ENCODE data around the gene POU3F3.

The POU3F3 gene

DNA sequence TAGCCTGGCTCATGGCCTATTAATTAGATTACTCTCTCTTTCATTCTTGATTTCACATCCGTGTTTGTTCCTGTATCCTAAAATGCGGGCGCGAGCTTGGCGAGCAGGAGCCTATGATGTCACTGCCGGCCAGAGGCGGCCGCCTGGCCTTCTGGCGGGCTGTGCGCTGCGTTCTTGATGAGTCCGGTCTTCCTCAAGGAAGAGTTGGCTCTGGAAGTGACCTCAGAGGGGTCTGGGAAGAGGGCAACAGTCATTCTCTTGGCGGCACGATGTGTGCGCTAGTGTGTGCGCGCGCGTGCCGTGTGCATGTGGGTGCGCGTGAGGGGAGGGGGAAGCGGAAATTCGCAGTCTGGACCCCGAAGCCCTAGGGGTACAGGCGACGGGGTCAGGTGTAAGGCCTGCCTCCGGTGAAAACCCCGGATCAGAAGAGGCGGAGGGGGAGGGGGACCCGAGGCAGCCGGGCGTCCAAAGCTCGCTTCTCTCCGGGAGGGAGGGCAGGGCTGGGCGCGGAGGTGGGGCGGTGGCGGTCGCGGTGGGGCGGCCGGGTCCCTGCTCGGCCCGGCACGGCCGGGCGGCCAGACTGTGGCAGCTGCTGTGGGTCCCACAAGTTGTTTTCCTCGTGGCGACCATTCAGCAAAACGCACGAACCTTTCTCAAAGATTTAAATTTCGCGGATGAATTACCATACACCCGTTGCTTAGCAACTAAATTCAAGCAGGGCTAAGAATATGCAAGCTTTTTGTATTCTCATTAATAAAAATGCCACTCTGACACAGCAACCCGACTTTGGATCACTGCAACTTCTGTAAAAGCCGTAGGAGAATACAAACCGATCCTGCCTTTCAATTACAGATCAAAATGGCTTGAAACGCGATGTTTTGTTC lies 8.4 kb downstream of the POU3F3 start:
- DNase-seq: no peak

DNA sequence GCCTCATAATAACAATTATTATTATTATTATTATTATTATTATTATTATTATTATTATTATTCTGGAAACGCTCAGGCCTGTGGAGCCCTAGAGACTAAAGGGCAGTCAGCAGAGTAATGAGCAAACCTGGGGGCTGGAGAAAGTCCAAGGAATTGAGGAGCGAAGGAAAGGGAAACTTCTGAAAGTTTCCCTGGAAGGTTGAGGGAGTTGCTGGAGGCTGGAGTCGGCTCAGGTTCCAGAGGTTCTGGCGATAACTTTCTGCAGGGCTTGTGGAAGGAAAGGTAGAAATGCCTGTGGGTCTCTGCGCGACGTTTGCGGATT lies 9.2 kb downstream of the POU3F3 start:
- DNase-seq: no peak

DNA sequence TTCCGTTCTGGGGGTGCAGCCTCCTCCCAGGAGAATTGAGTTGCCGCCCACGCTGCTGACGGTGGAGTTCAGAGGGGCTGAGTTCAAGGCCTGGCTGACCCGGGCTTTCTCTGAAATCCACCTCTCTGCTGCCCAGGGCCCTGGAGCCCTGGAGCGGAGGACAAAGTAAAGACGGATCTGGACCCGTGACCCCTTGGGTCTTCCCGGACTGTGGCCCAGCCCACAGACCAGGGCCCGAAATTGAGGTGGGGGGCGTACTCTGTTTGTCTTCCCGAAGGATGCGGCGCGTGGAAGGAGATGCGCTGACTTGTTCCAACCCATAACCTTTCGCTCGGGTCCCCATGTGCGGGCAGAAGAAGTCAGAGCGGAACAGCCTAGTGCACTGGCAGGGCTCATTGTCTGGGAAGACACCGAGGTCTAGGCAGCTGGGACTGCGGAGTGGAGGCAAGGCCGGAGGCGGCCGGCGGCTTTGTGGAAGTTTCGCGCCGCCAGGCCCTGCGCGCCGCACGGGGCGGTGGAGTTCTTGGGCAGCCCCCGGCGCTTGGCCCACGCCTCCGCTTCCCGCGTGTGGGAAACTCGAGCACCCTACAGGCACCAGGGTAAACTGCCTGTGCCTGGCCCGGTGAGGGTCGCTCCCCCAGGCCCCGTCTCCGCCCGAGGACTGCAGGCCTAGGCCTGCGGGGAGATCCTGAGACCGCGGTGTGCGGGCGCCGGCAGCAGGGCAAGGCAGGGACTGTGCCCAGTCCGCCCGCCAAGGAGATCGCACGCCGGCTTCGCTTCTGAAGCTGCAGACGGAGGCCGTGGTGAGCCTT lies 9.8 kb downstream of the POU3F3 start:
- DNase-seq: no peak

GRCh38 chr2:104864280-104865095 lies 10.6 kb downstream of the POU3F3 start:
- DNase-seq: no peak

DNA sequence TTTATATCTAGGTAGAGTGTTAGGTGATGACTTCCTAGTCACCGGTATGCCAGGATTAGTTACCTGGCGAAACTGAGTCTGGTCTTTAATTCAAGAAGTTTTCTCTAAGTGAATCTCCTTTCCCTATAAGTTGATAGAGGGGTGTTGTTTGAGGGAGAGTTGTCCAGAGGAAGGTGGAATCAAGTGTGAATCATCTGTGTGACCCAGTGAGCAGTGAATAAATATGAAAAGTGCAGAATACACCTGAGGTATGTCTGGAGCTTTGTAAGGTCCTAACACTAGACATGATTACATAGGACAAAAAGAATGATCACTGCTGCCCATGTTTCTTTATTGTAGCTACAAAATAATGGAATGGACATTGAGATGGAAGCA lies 11.2 kb downstream of the POU3F3 start:
- no peak for DNase-seq

GRCh38 chr2:104866122-104866864 lies 12.4 kb downstream of the POU3F3 start:
- no peak for DNase-seq

DNA sequence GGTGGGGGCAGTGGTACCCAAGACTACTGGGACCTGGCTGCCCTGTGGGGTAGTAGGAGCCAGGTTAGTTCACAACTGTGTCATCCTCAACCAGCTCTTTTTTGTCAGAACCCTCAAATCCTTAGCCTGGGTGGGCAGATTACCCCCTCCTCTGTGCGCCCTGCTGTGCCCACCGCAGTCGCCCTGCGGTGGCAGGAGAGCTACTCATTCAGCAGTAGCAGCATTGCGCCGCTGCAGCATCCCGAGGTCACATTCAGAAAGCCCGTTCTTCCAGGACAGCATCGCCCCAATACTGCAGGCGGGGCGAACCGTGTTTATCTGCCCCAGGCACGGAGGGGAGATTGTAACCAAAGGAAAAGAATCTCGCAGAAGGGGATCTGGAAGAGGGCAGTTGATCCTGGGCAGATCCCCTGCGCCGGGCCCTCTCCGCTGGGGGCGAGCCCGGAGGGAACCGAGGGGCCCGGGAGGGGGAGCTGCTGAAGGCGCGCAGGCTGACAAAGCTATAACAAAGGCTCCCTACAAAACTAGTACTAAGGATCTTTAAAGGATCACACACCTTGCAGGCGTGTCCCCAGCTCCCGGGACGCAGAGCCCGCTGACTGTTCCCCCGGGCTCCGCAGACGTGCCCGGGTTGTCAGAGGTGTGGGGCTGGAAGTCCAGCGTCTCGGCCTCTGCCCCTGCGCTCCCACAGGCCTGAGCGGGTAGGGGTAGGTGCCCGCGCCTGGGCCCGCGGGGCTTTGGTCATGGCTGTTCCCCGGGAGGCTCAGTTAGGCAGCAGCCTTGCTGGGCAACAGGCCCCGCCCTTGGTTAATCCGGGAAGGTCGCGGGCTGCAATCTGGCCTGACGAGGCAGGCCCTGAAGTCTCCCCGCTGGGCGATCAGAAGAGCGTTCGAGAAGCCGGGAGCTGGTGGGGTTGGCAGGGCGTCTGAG lies 13.2 kb downstream of the POU3F3 start:
- no peak for DNase-seq

GRCh38 chr2:104867813-104868504 lies 14.0 kb downstream of the POU3F3 start:
- no peak for DNase-seq

DNA sequence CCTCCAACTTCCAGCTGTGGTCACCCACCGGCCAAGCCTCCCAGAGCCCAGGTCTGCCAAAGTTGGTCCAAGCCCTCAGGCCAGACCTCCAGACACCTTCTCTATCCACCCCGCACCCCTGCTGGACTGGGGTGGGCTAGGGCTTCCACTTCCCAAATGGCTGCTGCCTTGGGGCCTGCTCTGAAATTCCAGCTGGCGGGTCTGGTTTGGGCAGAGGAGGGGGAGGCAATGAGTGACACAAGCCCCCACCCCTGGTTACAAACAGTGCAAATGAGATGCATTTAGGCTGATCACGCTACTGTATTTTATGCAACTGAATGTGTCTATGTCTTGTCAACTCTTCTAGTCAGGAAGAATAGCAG lies 14.6 kb downstream of the POU3F3 start:
- DNase-seq: no peak

- DNase-seq: no peak
These were observed 16.4 kb downstream of the POU3F3 start for GRCh38 chr2:104870100-104870975.

DNA sequence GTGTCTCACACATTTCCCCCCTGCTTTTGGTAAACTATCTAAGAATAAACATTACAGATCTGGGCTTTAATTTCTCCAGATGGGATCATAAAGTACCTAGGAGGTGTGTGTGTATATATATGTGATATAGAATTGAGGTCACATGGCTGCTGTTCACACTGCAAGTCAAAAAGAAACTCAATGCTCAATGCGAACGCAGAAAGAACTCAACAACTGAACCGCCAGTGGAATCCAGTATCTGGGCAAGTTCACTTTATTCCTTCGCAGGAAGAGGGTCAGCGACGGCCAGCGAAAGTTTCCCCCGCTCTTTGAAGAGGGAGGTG lies 17.7 kb downstream of the POU3F3 start:
- DNase-seq: no peak

DNA sequence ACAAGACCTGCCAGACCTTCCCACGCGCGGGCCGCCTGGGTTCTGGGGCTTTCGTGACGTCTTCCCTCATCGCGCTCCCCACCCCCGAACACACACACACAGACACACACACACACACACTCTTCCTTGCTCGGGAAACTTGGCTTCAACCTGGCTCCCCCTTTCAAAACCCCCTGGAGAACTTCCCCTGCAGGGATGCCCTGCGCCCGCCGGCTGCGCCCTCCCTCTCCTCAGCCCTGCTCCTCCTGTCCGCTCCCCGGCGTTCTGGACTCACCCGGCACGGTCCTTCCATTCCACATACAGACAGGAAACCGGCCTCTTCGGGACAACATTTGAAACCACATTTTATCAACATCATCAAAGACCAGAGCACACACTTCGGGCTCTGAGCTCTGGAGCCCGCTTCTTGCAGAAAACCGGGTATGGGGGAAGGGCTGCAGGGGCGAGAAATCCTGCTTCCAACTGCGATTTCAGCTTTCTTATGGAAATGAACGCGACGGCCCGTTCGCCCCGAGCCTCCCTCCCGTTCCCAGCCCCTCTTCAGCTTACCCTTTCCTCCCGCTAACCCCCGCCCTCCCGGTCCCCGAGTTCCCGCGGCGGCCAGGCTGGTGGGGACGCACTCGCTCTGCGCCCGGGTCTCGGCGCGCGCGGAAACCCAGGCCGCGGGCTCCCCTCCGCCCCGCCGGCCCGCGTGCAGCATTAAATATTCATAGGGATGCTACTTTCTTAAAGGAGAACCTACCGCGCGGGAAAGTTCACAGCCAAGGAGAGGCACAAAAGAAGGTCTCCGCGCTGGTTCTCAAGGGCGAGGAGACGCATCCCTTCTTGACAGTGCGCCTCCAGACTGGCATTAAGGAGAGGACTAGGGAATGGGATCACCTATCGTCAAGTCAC lies 18.3 kb downstream of the POU3F3 start:
- DNase-seq: no peak

DNA sequence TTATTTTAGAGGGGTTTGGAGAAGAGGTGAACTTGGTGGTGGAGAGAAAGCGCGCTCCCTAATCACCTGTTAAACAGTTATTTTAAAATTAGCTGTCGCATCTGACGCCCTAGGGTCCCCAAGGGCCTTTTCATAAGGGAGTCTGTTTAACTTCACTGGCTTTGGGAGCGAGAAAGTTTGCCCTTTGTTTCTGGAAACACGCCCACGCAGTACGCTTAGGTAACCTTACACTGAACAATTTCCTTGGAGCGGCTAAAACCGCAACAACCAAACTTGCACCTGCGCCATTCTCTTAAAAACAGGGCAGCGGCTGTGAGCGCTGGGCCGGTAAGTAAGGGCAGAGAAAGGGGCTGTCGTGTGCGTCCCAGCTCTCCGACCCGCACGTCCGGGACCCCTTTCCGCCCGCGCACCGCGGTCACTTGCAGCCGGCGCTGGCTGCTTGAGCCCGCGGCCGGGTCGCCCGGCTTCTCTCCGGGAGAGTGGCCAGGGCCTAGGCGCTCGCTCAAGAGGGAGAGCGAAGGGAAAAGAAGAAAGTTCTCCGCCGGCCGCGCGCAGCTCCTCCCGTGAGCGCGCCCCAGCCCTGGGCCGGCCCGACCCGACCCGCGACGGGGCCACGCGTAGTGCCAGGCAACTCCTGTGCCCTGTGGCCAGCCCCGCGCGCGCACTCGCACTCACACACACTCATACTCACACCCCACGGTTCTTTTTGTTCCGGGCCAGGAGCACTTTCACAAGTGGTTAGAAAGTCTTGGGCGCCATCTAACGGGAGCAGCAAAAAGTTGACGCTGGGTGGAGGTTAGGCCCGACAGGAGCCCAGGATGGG lies 19.2 kb downstream of the POU3F3 start:
- peak; percentile 66 for DNase-seq

DNA sequence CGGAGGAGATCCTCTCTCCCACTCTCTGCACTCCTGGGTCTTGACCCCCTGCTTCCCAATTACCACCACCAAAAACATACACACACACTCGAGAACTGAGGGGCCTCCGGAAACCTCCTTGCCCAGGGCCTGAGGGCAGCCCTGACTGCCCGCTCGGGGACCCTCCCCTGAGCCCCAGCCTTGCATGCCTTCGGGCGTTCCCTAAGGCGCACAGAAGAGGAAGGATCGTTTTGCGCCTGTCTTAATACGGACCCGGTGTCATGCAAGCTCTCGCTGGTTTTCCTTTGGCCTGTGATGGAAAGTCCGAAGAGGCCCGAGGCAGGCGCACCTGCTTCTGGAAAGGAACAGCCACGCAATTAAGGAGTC lies 19.8 kb downstream of the POU3F3 start:
- DNase-seq: no peak

DNA sequence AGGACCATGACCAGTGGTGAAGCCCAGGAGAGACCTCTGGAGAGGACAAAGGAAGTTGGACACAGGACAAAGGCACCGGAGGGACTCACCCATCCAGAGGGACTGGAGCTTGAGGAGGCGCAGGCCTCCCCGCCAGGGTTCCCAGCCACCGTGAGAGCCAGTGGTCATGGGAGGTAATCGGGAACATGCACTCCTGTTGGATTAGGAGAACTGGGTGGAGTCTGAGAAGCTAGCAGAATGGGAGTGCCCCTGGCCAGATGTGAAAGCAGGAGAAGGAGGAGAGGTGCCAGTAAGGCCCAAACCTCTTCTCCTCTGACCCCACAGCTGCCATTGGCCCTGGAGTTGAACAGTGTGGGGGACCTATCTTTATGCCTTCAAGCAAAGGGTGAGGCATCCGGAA lies 20.3 kb downstream of the POU3F3 start:
- DNase-seq: no peak

- DNase-seq: no peak
These were observed 21.3 kb downstream of the POU3F3 start for GRCh38 chr2:104875262-104875661.

DNA sequence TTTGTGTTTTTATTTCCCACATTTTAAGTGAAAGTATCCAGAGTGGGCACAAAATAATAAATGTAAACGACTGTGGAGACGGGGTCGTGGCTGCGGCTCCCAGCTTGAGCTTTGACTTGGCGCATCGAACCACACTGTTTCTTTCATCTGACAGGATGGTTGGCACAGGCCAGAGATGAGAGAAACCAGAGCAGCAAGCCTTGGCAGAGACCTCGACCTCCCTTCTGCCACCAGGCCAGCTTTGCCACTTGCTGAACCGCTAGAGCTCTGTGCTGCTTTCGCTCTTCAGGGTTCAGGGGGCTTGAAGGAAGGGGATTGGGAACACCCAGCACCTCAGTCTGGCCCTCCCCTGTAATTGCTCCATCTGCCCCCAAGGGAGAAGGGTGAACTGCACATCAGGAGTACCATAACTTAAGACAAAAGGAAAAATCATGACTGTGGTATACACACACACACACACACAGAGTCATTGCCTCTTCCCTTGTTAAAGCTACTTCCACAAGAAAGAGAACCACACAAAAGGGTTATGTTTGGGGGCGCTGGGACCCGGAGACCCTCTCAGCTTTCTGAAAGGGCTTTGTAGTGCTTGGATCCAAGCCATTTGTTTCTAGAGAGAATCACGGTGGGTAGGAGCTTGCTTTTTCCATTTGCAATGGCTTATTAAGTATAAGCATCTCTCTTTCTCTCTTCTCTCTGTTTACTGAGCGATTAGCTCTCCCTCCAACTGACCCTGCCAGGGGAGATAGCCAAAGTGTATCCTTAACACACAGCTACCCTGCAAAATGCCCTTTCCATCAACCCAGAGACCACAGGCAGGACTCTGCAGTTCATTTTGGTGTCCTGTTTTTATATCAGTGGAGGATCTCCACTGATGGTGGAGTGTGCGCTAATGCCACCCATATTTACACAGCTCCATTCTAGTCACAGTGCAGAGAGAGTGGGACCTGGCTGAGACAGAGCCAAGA lies 23.0 kb downstream of the POU3F3 start:
- no peak for DNase-seq

Data from kidney glomerular epithelial cell (primary cell).